Stimulated activated CD4-positive, alpha-beta T cell treated with anti-CD3 and anti-CD28 coated beads, Interleukin-4, amount 100 ng/mL, for 48 hours (primary cell): ENCODE data around the gene SET.

Source experiments
- DNase-seq, 2 donors: peaks; one replicate each; pipeline ENCODE4 v3.0.0-alpha.2; 2020; ENCODE audit warnings: low read depth in 2 of 2

The SET gene

DNA sequence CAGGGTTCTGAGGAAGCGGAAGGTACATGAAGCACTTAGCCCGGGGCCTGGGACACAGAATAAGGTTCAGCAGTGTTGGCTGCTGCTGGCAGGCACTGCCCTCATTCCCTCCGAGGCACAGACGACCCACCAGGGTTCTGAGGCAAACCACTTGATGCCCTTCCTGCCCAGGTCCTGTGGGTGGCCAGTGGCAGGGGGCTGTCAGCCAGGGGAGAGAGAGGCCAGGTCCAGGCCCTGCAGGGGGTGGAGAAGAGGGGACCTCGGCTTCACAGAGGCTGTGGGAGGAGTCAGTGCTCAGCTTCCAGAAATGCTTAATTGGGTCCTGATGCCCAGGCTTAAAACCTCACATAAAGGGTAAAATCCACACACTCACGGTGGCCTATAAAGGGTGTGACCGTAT lies 39.3 kb downstream of the SET start:
- no peak for DNase-seq

DNA sequence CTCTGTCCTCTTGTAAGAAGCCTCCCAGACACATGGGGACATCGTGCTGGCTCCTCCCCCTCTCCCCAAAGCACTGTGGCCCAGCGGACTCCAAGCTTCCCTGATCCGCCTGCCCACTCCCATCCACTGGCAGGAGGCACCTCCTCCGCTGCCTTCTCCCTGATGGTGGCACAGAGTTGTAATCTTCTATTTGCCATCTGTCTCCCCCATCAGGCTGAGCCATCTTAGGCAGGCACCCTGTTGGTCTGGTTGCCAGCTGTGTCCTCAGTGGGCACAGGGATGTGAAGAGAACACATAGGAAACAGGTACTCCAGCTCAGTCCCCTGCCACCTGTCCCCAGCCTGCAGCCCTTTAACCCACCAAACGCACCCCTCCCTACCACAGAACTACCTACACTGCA lies 40.3 kb downstream of the SET start:
- DNase-seq, result no peak

DNA sequence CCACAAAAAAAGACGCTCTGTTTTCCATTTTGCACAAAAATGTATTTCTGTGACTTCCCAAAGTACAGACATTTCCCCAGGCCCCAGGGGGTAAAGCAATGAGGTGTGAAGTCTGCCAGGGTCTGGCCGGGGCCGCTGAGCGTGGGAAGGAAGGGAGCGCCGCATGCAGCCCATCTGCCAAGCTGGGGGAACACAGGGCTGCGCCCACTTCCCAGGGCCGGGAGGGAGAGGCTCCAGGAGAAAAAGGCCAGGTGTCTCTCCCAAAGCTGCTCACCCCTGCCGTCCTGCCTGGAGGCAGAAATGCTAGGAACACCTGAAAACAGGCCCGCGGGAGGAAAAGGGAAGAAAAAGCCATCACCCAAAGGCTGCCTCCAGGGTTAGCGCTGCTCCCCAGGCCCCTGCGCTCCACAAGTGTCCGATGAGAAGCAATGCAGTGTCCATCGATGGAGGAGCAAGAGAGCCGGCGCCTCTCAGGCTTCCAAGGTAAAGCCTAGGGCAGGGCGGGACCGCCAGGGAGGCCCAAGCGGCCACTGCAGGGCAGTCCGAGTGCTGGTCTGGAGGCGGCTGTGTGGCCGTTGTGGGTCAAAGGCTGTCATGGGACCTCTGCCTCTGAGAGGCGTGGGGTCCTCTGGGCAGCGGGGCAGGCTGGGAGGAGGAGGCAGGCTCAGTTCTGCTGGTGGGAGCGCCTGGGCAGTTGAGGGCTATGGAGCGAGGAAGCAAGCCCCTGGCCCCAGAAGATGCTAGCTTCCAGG lies 40.9 kb downstream of the SET start:
- DNase-seq, result no peak

DNA sequence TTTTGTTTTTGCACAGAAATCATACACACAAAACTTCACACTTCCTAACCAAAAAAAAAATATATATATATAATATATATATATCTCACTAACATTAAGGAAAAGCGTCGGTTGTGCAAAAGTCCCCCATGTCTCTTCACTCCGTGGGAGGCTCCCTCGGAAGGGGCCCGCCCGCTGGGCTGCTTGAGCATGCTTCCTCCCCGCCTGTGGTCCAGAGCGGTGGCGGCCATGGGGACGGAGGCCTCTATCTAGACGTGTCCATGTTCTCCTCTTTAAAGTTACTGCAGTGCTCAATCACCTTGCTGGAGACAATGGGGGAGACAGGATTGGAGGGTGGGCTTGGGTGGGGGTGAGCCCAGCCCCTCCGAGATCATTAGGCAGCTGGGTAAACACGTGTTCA lies 42.1 kb downstream of the SET start:
- no peak for DNase-seq

DNA sequence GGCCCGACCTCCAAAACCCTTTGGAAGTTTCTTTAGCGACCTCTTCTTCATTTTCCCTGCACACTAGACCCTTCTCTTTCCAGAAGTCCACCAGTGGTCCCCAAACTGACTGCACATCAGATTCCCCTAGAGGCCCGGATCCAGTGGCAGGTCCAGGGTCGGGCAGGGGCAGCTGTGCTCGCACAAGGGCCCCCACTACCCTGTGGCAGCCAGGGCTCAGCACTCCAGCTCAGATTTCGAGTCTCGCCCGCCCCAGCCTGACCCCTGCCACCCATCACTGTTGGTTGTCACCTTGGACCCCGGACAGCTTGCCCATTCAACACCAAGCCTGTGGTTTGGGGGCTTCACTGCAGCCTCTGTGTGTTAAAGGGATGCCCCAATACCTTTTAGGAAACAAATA lies 42.7 kb downstream of the SET start:
- DNase-seq, result no peak

DNA sequence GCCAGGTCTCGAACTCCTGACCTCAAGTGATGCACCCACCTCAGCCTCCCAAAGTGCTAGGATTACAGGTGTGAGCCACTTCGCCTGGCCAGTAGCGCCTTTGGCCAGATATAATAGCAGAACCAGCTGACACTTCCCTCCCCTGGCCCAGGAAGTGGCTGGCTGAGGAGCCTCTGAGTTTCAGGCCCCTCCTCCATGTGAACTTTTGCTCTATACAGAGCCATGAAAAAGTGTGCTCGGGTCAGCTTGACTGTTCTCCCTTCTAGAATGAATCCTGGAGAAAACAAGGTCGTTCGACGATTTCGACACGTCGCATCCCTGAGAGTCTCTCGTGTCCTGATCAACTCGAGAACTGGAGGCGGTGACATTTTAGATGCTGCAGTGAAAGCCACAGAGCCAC lies 43.6 kb downstream of the SET start:
- no peak for DNase-seq

DNA sequence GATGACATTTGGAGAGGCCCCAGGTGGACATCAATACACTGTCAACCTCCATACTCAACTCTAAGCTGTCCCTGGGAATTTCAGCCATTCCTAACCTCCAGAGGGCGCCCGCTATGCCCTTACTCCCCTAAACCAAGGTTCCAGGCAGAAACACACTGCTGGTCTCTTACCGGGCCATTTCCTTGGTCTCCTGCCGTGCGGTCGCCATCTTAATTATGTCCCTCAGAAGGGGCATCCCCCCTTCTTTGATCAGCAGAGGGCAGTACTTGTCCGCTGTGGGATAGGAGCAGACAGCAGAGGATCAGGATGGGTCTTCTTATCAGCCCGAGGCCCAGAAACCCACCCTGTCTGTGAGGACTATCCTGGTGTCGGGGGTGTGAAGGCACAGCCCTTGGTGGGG lies 44.2 kb downstream of the SET start:
- peak in 1 of 2 donors; percentile 4 for DNase-seq

DNA sequence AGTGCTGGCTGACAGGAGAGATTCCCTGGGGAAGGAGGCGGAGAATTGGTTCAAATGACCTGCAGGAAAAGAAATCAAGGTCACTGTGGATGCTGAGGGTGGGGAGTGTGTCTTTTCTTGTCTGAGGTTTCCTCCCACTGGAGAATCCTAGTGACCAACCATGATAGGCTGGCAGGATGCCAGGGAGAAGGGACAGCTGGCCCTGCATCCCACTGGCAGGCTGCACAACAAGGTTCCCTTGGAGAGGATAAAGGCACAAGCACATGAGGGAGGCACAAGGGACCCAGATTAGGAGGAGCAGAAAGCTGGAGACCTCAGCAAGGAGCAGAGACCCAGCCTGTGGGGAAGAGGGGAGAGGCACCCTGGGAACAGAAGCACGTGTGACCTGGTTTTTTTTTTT lies 46.4 kb downstream of the SET start:
- no peak for DNase-seq

DNA sequence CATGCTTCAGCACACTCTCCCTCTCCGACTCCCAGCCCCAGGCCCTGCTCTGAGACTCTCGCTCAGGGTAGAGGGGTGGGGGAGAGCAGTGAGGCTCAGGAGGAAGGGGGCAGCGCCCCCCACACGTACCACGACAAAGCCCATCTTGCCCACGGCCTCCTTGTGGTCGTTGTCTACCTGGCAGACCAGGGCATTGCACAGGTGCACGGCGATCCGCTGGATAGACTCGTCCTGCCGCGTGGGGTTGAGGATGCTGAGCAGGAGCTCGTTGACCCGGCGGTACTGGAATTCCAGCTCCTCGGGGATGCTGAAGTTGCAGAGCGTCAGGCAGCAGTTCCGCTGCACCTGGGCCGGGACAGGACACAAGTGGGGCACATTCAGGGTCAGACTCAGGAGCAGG lies 53.4 kb downstream of the SET start:
- no peak for DNase-seq

DNA sequence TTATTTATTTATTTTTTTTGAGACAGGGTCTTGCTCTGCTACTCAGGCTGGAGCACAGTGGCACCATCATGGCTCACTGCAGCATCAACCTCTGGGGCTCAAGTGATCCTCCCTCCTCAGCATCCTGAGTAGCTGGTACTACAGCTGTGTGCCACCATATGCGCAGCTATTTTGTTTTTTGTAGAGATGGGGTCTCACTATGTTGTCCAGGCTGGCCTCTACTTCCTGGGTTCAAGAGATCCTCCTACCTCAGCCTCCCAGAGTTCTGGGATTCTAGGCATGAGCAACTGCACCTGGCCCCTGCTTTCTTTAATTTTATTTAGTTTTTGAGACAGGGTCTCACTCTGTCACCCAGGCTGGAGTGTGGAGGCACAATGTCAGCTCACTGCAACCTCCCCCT lies 54.4 kb downstream of the SET start:
- DNase-seq, result no peak
